Stromal cell of bone marrow (primary cell): ENCODE results near the gene SRRD.
"Not testable (repeated sequence)": the region's sequence is repeated elsewhere in the genome, so short reads cannot be mapped to it uniquely, and the experiment has no call there.

Experiments
- DNase-seq: peaks from one replicate; pipeline ENCODE4 v3.0.0-alpha.2; 2012; ENCODE audit warnings: low read depth

Gene SRRD

DNA sequence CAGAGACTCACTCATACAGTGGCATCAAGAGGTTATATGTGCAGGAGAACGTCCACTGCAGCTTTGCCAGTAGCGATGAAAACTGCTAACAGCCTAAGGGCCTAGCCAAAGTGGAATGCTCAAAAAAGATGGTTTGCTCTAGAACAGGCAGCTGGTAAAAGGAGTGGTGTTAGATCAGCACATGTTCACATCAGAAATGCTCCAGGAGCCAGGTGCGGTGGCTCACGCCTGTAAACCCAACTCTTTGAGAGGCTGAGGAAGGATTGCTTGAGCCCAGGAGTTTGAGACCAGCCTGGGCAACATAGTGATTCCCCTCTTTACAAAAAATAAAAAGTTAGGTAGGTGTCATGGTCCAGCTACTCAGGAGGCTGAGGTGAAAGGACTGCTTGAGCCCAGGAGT lies 38.9 kb downstream of the SRRD start:
- no peak for DNase-seq

DNA sequence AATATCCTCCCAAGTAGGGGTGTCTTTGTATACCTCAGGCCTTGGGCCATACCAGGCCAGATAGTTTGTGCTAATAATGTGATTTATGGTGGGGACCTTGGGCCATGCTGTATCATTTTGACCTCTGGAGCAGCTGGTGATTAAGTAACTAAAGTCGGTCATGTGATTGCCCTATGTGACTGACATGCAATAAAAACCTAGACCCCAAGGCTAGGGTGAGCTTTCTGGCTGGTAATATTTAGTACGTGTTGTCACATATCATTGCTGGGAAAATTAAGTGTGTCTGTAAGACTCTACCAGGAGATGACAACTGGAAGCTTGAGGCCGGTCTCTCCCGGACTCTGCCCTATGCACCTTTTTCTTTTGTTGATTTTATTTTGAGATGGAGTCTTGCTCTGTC lies 41.2 kb downstream of the SRRD start:
- DNase-seq, result no peak

DNA sequence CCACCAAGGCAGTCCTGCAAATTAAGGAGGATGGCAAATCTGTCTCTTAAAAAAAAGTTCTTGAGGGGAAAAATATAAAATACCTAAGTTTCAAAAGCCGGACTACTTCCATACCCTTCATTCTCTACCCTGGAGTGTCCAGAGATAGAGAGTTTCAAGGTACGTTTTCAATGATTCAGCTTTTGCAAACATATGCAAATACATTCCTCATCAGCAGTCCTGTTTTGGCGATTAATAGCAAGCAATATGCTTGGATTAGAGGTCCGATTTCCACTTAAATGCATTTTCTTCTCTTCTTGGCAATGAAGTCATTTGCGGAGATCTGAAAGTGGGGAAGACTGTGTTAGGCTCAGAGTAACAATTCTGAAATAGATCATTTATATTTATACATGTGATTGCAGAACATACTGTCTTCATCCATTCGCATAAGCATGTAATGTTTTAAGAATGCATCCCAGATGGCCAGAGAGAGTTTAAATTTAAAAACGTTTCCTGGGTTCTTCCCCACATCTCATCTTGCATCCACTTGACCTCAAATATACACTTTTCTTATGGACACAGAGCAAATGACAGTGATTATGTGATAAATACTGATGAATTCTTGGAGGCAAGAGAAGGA lies 42.4 kb downstream of the SRRD start:
- no peak for DNase-seq

DNA sequence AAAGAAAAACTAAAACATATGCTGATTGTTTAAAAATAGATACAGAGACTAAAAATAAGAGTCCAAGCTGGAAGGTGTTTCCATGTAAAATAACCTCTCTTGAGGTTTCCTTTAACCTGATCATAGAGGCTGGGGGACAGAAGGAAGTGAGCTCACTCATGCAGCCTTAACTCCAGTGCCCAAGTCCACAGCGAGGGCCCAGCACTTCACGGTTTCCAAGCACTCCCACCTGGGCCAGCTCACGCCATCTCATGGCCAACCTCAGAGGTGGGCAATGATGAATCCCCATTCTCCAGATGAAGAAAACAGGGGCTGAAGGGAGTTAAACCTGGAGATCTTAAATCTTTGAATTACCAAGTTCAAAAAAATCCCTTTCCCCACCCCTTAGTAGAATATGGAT lies 43.5 kb downstream of the SRRD start:
- no peak for DNase-seq

DNA sequence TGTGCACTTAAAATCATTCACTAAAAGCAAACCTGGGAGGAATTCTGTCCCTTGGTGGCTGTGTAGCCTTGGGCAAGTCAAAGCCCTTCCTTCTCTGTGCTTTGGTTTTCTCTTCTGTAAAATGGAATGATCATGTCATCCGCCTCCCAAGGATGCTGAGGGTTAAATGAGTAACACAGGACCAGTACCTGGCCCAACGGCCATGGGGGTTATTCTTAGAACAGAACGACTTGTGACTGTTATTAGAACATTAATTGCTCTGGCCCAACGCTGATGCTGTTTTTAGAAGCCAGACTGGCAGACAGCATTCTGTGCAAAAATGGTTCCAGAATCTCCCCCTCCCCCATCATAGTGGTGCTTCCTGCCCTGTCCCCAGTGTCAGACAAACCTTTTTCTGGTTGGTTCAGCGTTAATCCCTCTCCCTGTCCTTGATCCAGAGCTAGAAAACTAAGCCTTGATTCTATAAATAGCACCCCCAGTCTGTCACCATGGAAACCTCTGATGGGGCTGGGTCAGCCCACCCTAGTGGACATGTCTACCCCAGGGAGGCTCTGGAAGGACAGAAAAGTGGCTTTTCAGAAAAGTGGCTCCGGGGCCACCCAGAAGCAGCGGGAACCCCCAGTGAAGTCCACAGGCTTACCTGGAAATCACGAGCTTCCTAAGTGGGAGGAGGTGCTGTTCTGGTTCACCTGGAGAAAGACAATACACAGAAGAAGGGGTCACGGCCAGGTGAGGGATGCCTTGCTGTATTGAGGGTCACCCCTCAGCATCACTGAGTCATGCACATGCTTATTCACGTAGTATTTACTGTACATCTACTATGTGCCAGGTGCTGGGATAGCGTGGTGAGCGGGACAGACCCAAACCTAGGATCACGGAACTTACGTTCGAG lies 44.1 kb downstream of the SRRD start:
- no peak for DNase-seq

DNA sequence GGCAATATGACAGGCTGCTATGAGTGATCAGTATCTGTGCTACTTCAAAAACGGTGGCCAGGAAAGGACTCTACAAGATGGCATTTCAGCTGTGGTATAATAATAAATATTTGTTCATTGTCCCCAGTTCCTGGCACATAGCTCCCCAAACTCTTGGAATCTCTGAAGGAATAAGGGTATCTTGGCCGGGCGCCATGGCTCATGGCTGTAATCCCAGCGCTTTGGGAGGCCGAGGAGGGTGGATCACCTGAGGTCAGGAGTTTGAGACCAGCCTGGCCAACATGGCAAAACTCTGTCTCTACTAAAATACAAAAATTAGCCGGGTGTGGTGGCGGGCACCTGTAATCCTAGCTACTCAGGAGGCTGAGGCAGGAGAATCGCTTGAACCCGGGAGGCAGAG lies 44.8 kb downstream of the SRRD start:
- not testable (repeated sequence) for DNase-seq

DNA sequence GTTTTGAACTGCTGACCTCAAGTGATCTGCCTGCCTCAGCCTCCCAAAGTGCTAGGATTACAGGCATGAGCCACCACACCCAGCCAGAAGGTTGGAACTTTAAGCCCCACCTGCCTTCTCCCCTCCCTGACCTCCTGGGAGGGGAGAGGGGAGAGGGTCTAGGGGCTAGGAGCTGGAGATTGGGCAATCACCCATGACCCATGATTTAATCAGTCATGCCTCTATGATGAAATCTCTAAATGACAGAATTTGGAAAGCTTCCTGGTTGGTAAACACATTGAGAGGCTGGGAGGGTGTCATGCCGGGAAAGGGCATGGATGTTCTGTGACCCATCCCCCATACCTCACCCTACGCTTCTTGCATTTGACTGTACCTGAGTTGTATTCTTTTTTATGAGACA lies 45.7 kb downstream of the SRRD start:
- DNase-seq, result peak; percentile 40

DNA sequence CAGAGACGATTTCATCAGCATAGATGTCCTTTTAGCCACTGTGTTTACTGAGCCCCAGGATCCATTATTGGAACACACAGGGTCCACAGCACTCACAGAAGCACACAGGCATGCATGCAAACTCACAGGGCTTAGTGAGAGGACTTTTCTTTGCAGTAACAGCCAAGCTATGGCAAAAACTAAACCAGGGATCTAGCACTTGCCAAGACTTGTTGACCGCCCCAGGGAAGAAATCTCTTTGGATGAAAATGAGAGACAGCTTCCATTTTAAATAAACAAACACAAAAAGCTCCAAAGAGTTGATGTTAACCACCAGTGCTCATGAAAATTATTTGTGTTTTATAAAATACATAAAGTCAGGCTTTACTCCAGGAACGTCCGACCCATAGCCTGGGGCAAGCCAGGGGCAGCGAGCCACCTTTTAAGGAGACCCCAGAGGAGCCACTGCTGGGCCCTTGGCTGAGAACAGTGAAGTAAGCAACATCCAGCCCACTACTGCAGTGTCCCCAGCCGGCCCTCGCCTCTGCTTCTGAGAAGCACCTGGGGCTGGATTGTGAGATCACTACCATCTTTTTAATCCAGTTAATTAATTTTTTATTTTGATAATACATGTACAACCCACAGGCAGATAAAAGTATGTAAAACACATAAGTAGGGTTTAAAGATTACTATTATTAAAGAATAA lies 50.6 kb downstream of the SRRD start:
- no peak for DNase-seq

DNA sequence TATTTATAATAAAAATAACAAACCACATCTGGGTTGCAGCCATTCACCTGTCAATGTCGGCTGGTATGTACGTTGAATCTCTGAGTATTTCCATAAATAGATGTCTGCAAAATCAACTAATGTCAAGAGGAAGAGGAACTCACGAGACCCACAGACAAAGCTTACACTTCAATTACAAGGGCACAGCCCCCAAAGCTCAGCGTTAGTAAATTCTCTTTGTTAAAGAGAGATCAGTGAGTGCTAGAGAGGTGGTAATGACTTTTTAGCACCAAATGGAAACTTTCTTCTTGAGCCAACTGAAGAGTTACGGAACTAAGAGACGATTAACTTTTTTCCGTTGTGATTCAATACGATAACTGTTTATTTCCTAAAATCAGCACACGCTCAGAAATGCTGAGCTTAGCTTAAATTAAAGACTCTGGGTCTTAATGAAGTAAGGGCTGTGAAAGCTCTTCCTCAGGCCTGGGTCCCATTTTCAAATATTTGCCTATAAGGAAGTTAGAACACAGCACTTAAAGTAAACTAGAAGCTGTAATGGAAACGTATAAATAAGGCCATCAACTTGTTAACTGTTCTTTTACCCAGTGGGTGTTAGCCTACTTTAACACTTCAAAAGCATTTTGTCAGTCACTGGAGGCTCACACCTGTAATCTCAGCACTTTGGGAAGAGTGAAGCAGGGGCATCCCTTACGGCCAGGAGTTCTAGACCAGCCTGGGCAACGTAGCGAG lies 51.4 kb downstream of the SRRD start:
- no peak for DNase-seq

DNA sequence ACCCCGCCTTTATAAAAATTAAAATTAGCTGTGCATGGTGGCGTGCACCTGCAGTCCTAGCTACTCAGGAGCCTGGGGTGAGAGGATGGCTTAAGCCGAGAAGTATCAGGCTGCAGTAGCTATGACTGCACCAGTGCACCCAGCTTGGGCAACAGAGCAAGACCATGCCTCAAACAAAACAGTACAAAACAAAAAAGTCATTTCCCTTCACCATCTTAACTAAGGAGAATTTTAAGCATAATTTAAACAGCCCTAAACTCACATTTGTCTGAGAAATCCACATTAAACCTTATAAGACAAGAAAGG lies 51.9 kb downstream of the SRRD start:
- no peak for DNase-seq

DNA sequence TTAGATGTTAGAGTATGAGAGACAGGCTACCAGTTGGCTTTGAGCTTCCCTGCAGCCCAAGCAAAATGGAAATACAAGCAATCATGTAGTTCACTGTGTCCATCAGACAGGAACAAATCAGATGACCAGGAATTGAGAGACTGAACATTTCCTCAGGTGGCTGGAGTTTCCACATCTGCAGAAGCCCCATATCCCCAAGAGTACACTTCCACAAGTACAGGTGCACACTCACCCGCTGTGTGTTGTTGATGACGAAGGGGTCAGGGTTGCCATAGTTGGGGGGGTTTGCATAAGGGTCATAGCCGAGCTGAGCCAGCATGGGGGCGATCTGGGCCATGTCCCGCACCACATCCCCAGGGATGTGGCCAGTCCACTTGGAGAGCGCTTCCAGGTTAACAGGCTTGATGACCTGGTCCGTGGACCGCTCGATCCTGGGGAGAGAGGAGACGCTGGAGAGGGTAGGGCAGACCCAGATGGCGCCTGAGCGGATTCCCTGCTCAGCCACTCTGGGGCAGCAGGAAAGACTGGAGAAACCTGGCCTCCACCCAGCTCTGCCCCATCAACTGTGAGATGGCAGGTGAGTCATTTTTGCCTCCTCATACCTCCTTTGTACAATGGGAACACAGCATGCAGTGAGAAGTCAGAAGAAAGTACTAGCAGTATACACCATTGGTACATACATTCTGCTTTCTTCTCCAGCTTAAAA lies 52.5 kb downstream of the SRRD start:
- DNase-seq, result no peak

DNA sequence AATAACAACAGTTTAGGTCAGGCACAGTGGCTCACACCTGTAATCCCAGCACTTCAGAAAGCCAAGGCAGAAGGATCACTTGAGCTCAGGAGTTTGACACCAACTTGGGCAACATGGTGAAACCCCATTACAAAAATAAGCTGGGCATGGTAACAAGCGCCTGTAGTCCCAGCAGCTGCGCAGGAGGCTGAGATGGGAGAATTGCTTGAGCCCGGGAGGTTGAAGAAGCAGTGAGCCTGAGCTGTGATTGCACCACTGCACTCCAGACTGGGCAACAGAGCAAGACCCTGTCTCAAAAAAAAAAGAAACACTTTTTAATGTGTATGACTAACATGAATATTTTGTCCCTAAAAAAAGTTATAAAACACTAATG lies 53.1 kb downstream of the SRRD start:
- no peak for DNase-seq

DNA sequence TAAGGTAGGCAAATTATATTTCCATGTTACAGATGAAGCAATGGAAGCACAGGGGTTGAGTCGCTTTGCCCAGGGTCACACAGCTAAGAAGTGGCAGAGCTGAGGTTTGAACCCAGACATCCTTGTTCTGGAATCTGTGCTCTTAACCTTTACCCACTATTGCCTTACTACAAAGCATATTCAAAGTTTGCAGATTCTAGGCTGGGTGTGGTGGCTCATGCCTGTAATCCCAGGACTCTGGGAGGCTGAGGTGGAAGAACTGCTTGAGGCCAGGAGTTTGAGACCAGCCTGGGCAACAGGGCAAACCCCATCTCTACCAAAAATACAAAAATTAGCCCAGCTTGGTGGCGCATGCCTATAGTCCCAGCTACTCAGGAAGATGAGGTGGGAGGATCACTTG lies 56.4 kb downstream of the SRRD start:
- no peak for DNase-seq

DNA sequence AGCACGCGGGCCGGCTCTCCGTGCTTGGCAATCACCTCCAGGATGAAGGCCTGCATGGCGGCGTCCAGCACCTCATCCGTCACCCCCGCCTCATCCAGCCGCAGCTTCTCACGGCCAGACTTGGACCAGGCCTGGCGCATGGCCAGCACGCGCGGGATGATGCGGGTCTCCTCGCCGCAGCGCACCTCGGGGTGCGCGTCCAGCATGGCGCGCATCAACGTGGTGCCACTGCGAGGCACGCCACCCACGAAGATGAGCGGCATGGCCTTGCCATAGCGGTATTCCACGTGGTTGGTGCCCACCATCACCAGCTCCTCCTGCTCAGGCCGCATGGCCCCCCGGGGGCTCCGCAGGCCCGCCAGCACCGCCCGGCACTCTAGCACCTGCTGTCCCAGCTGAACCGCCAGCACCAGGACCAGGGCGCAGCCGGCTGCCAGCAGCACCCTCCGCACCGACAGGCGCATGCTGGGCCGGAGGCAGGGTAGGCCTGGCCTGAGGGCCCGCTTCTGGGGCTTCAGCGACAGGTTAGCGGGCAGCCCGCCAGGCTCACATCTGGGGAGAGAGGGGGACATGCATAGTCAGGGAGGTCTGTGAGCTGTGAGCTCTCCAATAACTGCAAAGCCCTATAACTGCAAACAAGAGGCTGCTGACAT lies 57.6 kb downstream of the SRRD start:
- DNase-seq, result no peak

DNA sequence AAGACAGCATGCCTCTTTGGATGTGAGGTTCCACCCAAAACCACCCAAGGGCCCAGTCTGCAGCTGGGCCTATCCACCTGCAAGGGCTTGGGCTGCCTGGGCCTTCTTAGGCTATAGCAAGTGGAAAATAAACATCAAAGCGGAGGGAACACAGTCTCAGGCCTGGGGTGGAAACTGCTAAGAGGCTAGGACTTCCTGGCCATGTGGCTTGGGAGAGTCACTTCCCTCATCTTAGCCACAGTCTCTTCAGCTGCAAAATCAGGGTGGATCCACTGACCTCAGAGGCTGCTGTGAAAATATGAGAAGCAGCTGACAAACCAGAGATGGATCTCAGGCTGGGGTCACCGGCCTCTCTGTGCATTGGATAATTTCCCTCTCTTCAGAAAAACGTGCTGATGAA lies 59.2 kb downstream of the SRRD start:
- no peak for DNase-seq
